ENCODE data around the gene FOXF2. TPM values are rescaled to one million over a fixed set of nuclear protein-coding genes. Genes with fewer than 3 reads are reported as not detected.

The FOXF2 gene
- total and polyA plus RNA-seq, 2 experiments from 2014 or later = not detected

GRCh38 chr6:1442929-1443328, 53.6 kb downstream of the FOXF2 start (continued):
- no peak for TF ChIP-seq REST (IDR thresholded peaks at IDR 0.05; ENCODE audit: unreplicated experiment)
- no peak for TF ChIP-seq CTCF (conservative IDR thresholded peaks at IDR 0.05; ENCODE audit: low read depth in 2 of 2)
- TF ChIP-seq STAT1 (IDR thresholded peaks at IDR 0.05; ENCODE audit: unreplicated experiment) = no peak

Small RNA genes lying within 50 kb of the gene (microRNA-seq; reads per million reads assigned to microRNA genes)
- not detected for gene MIR6720

Small RNA genes lying within 50 kb of the gene (small RNA-seq; reads per million reads assigned to genes)
- gene MIR6720 (ENCODE audit: low replicate concordance) = not detected

Other genes starting within 250 kb of the FOXF2 start
- not detected in 2 replicates for gene FOXQ1, start 77.5 kb upstream of the FOXF2 start, total RNA-seq (2014; rRNA removed; shearing (Covaris generic))
- gene FOXQ1, start 77.5 kb upstream of the FOXF2 start, polyA plus RNA-seq (2016; fragmentation: Nextera tagmentation; extraction: Ambion mirVana) = not detected in 2 replicates
- gene FOXC1, start 220.3 kb downstream of the FOXF2 start, total RNA-seq (2014; rRNA removed; shearing (Covaris generic)) = 0.10 and 0.27 TPM in 2 replicates
- 0.13 and 0.21 TPM in 2 replicates for gene FOXC1, start 220.3 kb downstream of the FOXF2 start, polyA plus RNA-seq (2016; fragmentation: Nextera tagmentation; extraction: Ambion mirVana)

Measured in GM23338 (cell line).